ENCODE results near the gene INHA.

DNA sequence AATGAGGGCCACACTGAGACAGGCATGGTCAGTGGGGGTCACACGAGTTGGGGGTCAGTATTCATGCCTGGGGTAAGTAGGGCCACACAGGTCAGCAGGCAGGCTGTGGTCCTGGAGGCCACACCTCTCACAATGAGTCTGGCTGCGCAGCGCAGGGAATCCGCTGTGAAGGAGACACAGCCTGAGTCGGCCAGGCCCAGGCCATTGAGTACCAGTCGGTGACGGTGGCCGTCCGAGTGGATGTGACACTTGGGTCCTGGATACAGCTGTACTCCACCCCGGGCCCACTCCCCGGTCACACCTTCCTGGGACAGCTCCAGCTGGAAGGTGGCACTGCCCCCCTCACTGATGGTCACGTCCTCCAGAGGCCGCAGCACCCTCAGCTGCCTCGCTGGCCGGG, 17.8 kb upstream of the INHA start:
- no peak for TF ChIP-seq POLR2A (IDR thresholded peaks at IDR 0.05)
- TF ChIP-seq, protein P1, sequence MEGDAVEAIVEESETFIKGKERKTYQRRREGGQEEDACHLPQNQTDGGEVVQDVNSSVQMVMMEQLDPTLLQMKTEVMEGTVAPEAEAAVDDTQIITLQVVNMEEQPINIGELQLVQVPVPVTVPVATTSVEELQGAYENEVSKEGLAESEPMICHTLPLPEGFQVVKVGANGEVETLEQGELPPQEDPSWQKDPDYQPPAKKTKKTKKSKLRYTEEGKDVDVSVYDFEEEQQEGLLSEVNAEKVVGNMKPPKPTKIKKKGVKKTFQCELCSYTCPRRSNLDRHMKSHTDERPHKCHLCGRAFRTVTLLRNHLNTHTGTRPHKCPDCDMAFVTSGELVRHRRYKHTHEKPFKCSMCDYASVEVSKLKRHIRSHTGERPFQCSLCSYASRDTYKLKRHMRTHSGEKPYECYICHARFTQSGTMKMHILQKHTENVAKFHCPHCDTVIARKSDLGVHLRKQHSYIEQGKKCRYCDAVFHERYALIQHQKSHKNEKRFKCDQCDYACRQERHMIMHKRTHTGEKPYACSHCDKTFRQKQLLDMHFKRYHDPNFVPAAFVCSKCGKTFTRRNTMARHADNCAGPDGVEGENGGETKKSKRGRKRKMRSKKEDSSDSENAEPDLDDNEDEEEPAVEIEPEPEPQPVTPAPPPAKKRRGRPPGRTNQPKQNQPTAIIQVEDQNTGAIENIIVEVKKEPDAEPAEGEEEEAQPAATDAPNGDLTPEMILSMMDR (IDR thresholded peaks at IDR 0.05): no peak

Data from thyroid gland (tissue), 4 donors.